H9 (cell line): Measurements from ENCODE around the gene DNAJC1. TPM values are rescaled to one million over a fixed set of nuclear protein-coding genes. Genes with fewer than 3 reads are reported as not detected.

Experiments
- DNase-seq: peaks from one replicate; pipeline ENCODE4 v3.0.0-alpha.2; 2017
- H2AFZ ChIP-seq: one replicate; pipeline ENCODE4 v1.6.1; 2013; ENCODE audit warnings: mild to moderate bottlenecking, low read length, control low read depth, moderate library complexity
- H2AK5ac ChIP-seq: 2 replicates; pipeline ENCODE4 v1.6.1; 2013; ENCODE audit warnings: low read length, control low read depth, mixed read lengths; ENCODE audit not compliant: insufficient read length
- H2BK120ac ChIP-seq: one replicate; pipeline ENCODE4 v1.6.1; 2013; ENCODE audit warnings: low read depth, mild to moderate bottlenecking, low read length, control low read depth, inconsistent platforms; ENCODE audit not compliant: poor library complexity, severe bottlenecking
- H2BK12ac ChIP-seq: 2 replicates; pipeline ENCODE4 v1.6.1; 2013; ENCODE audit warnings: low read length, control low read depth, mixed read lengths, low read depth; ENCODE audit not compliant: insufficient read length
- H2BK15ac ChIP-seq: 2 replicates; pipeline ENCODE4 v1.6.1; 2013; ENCODE audit warnings: low read depth, low read length, control low read depth
- H2BK20ac ChIP-seq: one replicate; pipeline ENCODE4 v1.6.1; 2013; ENCODE audit warnings: low read depth, mild to moderate bottlenecking, low read length, control low read depth, inconsistent platforms; ENCODE audit not compliant: poor library complexity, severe bottlenecking
- H2BK5ac ChIP-seq: 2 replicates; pipeline ENCODE4 v1.6.1; 2013; ENCODE audit warnings: low read length, control low read depth, mixed read lengths; ENCODE audit not compliant: insufficient read length
- H3K14ac ChIP-seq: 2 replicates; pipeline ENCODE4 v1.6.1; 2013; ENCODE audit warnings: low read length, control low read depth; ENCODE audit not compliant: insufficient read depth
- H3K18ac ChIP-seq: 2 replicates; pipeline ENCODE4 v1.6.1; 2013; ENCODE audit warnings: low read depth, mild to moderate bottlenecking, mixed read lengths, low read length, control low read depth; ENCODE audit not compliant: insufficient read length
- H3K23ac ChIP-seq: 2 replicates; pipeline ENCODE4 v1.6.1; 2013; ENCODE audit warnings: low read length, control low read depth, mixed read lengths, low read depth; ENCODE audit not compliant: insufficient read length
- H3K23me2 ChIP-seq: 2 replicates; pipeline ENCODE4 v1.6.1; 2013; ENCODE audit warnings: low read depth, mild to moderate bottlenecking, mixed read lengths, low read length, control low read depth; ENCODE audit not compliant: insufficient read length, poor library complexity, severe bottlenecking
- H3K27ac ChIP-seq: 2 replicates; pipeline ENCODE4 v1.5.1; 2013; ENCODE audit warnings: low read length, control low read depth, mixed read lengths, low read depth; ENCODE audit not compliant: insufficient read length
- H3K27me3 ChIP-seq: 2 replicates; pipeline ENCODE4 v1.6.1; 2013; ENCODE audit warnings: low read length, control low read depth, inconsistent platforms; ENCODE audit not compliant: insufficient read depth
- H3K4ac ChIP-seq: 2 replicates; pipeline ENCODE4 v1.6.1; 2013; ENCODE audit warnings: low read depth, mild to moderate bottlenecking, control low read depth, inconsistent platforms, low read length, moderate library complexity
- H3K4me1 ChIP-seq: 2 replicates; pipeline ENCODE4 v1.6.1; 2013; ENCODE audit warnings: low read length, control low read depth, inconsistent platforms; ENCODE audit not compliant: insufficient read depth
- H3K4me2 ChIP-seq: 2 replicates; pipeline ENCODE4 v1.6.1; 2013; ENCODE audit warnings: low read length, control low read depth, mixed read lengths; ENCODE audit not compliant: insufficient read length, insufficient read depth
- H3K56ac ChIP-seq: 2 replicates; pipeline ENCODE4 v1.6.1; 2013; ENCODE audit warnings: low read depth, mild to moderate bottlenecking, mixed read lengths, low read length, control low read depth; ENCODE audit not compliant: insufficient read length
- H3K79me1 ChIP-seq: 2 replicates; pipeline ENCODE4 v1.6.1; 2013; ENCODE audit warnings: low read depth, mild to moderate bottlenecking, moderate library complexity, low read length, control low read depth, inconsistent platforms; ENCODE audit not compliant: insufficient read depth, poor library complexity, severe bottlenecking
- H3K79me2 ChIP-seq: 2 replicates; pipeline ENCODE4 v1.6.1; 2013; ENCODE audit warnings: low read length, control low read depth, inconsistent platforms; ENCODE audit not compliant: insufficient read depth
- H3K9ac ChIP-seq: 2 replicates; pipeline ENCODE4 v1.6.1; 2013; ENCODE audit warnings: low read length, control low read depth, mixed read lengths; ENCODE audit not compliant: insufficient read length; ENCODE audit errors: extremely low read depth
- H3K9me3 ChIP-seq: one replicate; pipeline ENCODE4 v1.6.1; 2013; ENCODE audit warnings: low read depth, low read length, inconsistent platforms; ENCODE audit not compliant: control insufficient read depth
- H3T11ph ChIP-seq: one replicate; pipeline ENCODE4 v1.6.1; 2013; ENCODE audit warnings: mild to moderate bottlenecking, low read length, control low read depth, inconsistent platforms
- H4K20me1 ChIP-seq: one replicate; pipeline ENCODE4 v1.6.1; 2013; ENCODE audit not compliant: control insufficient read depth, insufficient read length, insufficient read depth
- H4K5ac ChIP-seq: 2 replicates; pipeline ENCODE4 v1.6.1; 2013; ENCODE audit warnings: low read depth, mild to moderate bottlenecking, mixed read lengths, low read length, control low read depth; ENCODE audit not compliant: insufficient read length
- H4K8ac ChIP-seq: replicated peaks from 2 replicates; pipeline ENCODE4 v1.6.1; 2013; ENCODE audit warnings: low read length, control low read depth, mixed read lengths, low read depth; ENCODE audit not compliant: insufficient read length
- H4K91ac ChIP-seq: 2 replicates; pipeline ENCODE4 v1.6.1; 2013; ENCODE audit warnings: low read depth, mild to moderate bottlenecking, moderate library complexity, mixed read lengths, low read length, control low read depth; ENCODE audit not compliant: insufficient read length
- H3K27ac Mint-ChIP-seq, 3 experiments: 2 replicates in 2 of 3; 3 replicates in 1 of 3; pipeline ENCODE4 v1.8.0; 2020 to 2021; ENCODE audit warnings: mixed read lengths in 3 of 3, mild to moderate bottlenecking in 1 of 3, moderate library complexity in 1 of 3
- H3K27me3 Mint-ChIP-seq: 2 replicates; pipeline ENCODE4 v1.8.0; 2021; ENCODE audit warnings: low read depth, mild to moderate bottlenecking, moderate library complexity, mixed read lengths
- H3K36me3 Mint-ChIP-seq, 3 experiments: 2 replicates in 2 of 3; 3 replicates in 1 of 3; pipeline ENCODE4 v1.8.0; 2020 to 2021; ENCODE audit warnings: low read depth in 3 of 3, mixed read lengths in 3 of 3; ENCODE audit not compliant: insufficient read depth in 1 of 3
- H3K4me1 Mint-ChIP-seq, 2 experiments: 2 replicates each; pipeline ENCODE4 v1.8.0; 2020; ENCODE audit warnings: mixed read lengths in 2 of 2
- H3K4me3 Mint-ChIP-seq, 2 experiments: 2 replicates in 1 of 2; 3 replicates in 1 of 2; pipeline ENCODE4 v1.8.0; 2020 to 2021; ENCODE audit warnings: mild to moderate bottlenecking in 2 of 2, mixed read lengths in 2 of 2, moderate library complexity in 1 of 2
- H3K9me3 Mint-ChIP-seq, 2 experiments: 2 replicates in 1 of 2; 3 replicates in 1 of 2; pipeline ENCODE4 v1.8.0; 2020; ENCODE audit warnings: mild to moderate bottlenecking in 2 of 2, mixed read lengths in 2 of 2, moderate library complexity in 1 of 2
- WGBS: extraction: QIAGEN DNeasy Blood & Tissue Kit; methylation state at CpG from one replicate; pipeline ENCODE4 v1.1.7; 2013; ENCODE audit warnings: missing lambda C conversion rate, low lambda C conversion rate, mixed read lengths; ENCODE audit not compliant: insufficient read length; ENCODE audit errors: extremely low coverage; 5-methylcytosine and 5-hydroxymethylcytosine counted together
- total RNA-seq: library from RNA; stranded (reverse); gene quantifications from 2 replicates; pipeline ENCODE4 v1.2.1, GENCODE V29; 2021
- TF ChIP-seq, protein P1 (sequence below): fragments of 200-600 bp; sonication (generic); conservative IDR thresholded peaks from 3 replicates; pipeline ENCODE4 v1.8.0; 2021; ENCODE audit warnings: antibody characterized with exemption, mild to moderate bottlenecking

The DNAJC1 gene
- total RNA-seq, 1 experiment from 2014 or later, result 11.2 TPM

DNA sequence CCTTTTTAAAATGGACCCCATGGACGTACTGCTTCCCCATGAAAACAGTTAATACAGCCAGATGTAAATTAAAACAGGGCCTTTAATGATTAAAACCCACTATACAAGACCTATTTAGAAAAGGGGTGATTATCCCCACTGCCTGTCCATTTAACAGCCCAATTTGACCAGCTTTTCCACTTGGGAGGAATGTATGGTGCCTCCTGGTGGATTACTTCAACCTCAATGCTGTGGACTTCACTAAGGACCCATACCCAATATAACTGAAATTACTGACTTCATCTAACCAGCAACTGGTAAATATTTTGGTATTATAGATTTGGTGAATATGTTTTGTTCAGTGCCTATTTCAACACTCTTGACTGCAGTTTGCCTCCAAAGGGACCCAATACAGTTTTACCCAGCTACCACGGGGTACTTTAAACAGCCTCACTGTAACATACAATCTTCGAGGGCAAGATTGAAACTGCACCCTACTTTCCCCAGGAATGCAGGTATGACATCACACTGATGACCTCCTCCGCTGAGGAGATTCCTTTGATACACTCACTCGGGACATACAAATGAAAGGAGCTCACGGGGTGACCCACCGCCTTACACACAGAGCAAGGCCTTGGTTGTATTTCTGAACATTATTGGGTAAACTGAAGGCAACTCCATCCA lies 192.8 kb downstream of the DNAJC1 start:
- Histone ChIP-seq H2AK5ac (no peak overlapping the region), H3K56ac (no peak overlapping the region), H3K14ac (no peak overlapping the region), H2BK20ac (no peak overlapping the region), H3K27me3 (no peaks in the 10 kb centered on the region), H3K4me1 (no peaks in the 10 kb centered on the region; the same call in 1 of the 2 replicates), H3K23ac (no peak overlapping the region), H2BK15ac (no peak overlapping the region), H3K23me2 (no peaks in the 10 kb centered on the region), H3K79me1 (no peaks in the 10 kb centered on the region), H2BK12ac (no peak overlapping the region), H3K4me2 (no peak overlapping the region), H4K91ac (no peak overlapping the region), H4K5ac (no peak overlapping the region), H3K9me3 (no peaks in the 10 kb centered on the region), H4K8ac (no peak overlapping the region), H4K20me1 (no peaks in the 10 kb centered on the region), H3T11ph (no peak overlapping the region), H2BK5ac (no peak overlapping the region), H3K27ac (no peak overlapping the region), H3K9ac (no peak overlapping the region), H3K18ac (no peak overlapping the region), H2BK120ac (no peak overlapping the region), H3K79me2 (no peaks in the 10 kb centered on the region), H2AFZ (no peak overlapping the region), H3K4ac (no peak overlapping the region)
- WGBS, result no CpG with 5 or more reads among the region's 7 CpGs
- Mint-ChIP-seq H3K9me3 (peaks cover 0 to 5% of the 10 kb centered on the region in 2 experiments; a peak in 2 of 5 replicates), H3K27me3 (no peaks in the 10 kb centered on the region), H3K36me3 (peaks cover 0 to 10% (median 4%) of the 10 kb centered on the region in 3 experiments; a peak in 3 of 7 replicates), H3K27ac (peak overlapping the region in 2 of 3 experiments; percentile 10 to 15; a peak in 1 of 7 replicates), H3K4me3 (no peak overlapping the region), H3K4me1 (peaks cover 26 to 35% of the 10 kb centered on the region in 2 experiments)
- DNase-seq, result no peak
- TF ChIP-seq, protein P1, sequence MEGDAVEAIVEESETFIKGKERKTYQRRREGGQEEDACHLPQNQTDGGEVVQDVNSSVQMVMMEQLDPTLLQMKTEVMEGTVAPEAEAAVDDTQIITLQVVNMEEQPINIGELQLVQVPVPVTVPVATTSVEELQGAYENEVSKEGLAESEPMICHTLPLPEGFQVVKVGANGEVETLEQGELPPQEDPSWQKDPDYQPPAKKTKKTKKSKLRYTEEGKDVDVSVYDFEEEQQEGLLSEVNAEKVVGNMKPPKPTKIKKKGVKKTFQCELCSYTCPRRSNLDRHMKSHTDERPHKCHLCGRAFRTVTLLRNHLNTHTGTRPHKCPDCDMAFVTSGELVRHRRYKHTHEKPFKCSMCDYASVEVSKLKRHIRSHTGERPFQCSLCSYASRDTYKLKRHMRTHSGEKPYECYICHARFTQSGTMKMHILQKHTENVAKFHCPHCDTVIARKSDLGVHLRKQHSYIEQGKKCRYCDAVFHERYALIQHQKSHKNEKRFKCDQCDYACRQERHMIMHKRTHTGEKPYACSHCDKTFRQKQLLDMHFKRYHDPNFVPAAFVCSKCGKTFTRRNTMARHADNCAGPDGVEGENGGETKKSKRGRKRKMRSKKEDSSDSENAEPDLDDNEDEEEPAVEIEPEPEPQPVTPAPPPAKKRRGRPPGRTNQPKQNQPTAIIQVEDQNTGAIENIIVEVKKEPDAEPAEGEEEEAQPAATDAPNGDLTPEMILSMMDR, result peak; percentile 51; the same call in 2 of the 3 replicates
